Measurements from ENCODE around the gene NRGN.

GRCh38 chr11:124718801-124719200 is 20.9 kb upstream of the NRGN start:
- no peak for TF ChIP-seq CTCF (conservative IDR thresholded peaks at IDR 0.05; ENCODE audit: low read length)
- no peak for TF ChIP-seq EZH2phosphoT487 (IDR thresholded peaks at IDR 0.05; ENCODE audit: borderline replicate concordance, low read depth, low read length)

Data from OCI-LY7 (cell line).